HEK293 (cell line): Measurements from ENCODE around the gene WDR20.

Source experiments
- CTCF ChIA-PET: fragments of 350-600 bp; formaldehyde crosslinking; extraction: SDS; loops from one replicate; lab custom pipeline; 2021; ENCODE audit warnings: antibody characterized with exemption; lab: Yijun Ruan, JAX
- POLR2A ChIA-PET: fragments of 300-600 bp; formaldehyde crosslinking; extraction: SDS; loops from one replicate; lab custom pipeline; 2020; ENCODE audit warnings: antibody characterized with exemption, inconsistent platforms; lab: Yijun Ruan, JAX
- H3K27ac ChIP-seq: fragments of 200-500 bp; sonication (Bioruptor generic); 2 replicates; pipeline ENCODE4 v1.5.1; 2014; ENCODE audit warnings: low read depth, low read length, control low read depth, inconsistent platforms; ENCODE audit errors: extremely low read depth
- H3K36me3 ChIP-seq, 2 experiments: fragments of 200-500 bp in 1 of 2; sonication (Bioruptor generic) in 1 of 2; 1 replicate in 1 of 2; 2 replicates in 1 of 2; pipeline ENCODE4 v1.5.1; 2014 to 2017; ENCODE audit warnings: inconsistent platforms in 2 of 2, low read length in 2 of 2; ENCODE audit not compliant: control insufficient read depth in 2 of 2, insufficient read depth in 1 of 2
- H3K4me1 ChIP-seq: fragments of 200-500 bp; sonication (Bioruptor generic); 2 replicates; pipeline ENCODE4 v1.5.1; 2014; ENCODE audit warnings: mild to moderate bottlenecking, low read length, inconsistent platforms; ENCODE audit not compliant: control insufficient read depth, insufficient read depth
- H3K4me3 ChIP-seq: 2 replicates; pipeline ENCODE4 v1.5.1; 2011; ENCODE audit warnings: low read depth, mild to moderate bottlenecking, control low read depth, low read length, moderate library complexity
- H3K9me3 ChIP-seq: fragments of 200-500 bp; sonication (Bioruptor generic); 2 replicates; pipeline ENCODE4 v1.5.1; 2014; ENCODE audit warnings: low read depth, low read length, inconsistent platforms; ENCODE audit not compliant: control insufficient read depth, insufficient read depth
- EGR2 ChIP-seq: fragments of 450-650 bp; formaldehyde crosslinking; IDR thresholded peaks from 2 replicates; pipeline ENCODE4 v1.5.1; 2016; ENCODE audit warnings: low read depth, missing biosample characterization, missing genetic modification characterization
- KLF9 ChIP-seq: fragments of 450-650 bp; formaldehyde crosslinking; IDR thresholded peaks from 2 replicates; pipeline ENCODE4 v1.5.1; 2016; ENCODE audit warnings: missing biosample characterization, missing genetic modification characterization, low read depth
- PATZ1 ChIP-seq: fragments of 450-650 bp; formaldehyde crosslinking; IDR thresholded peaks from 2 replicates; pipeline ENCODE4 v1.5.1; 2016; ENCODE audit warnings: missing biosample characterization, missing genetic modification characterization
- SALL2 ChIP-seq: fragments of 450-650 bp; formaldehyde crosslinking; IDR thresholded peaks from 2 replicates; pipeline ENCODE4 v1.5.0; 2017; ENCODE audit warnings: missing biosample characterization, mild to moderate bottlenecking, missing genetic modification characterization, borderline replicate concordance
- ZBTB1 ChIP-seq: fragments of 450-650 bp; formaldehyde crosslinking; IDR thresholded peaks from 2 replicates; pipeline ENCODE4 v1.5.1; 2016; ENCODE audit warnings: missing biosample characterization, missing genetic modification characterization
- ZFHX2 ChIP-seq: fragments of 450-650 bp; formaldehyde crosslinking; conservative IDR thresholded peaks from 2 replicates; pipeline ENCODE4 v1.5.1; 2016; ENCODE audit warnings: missing biosample characterization, missing genetic modification characterization
- ZNF112 ChIP-seq: fragments of 450-650 bp; formaldehyde crosslinking; IDR thresholded peaks from 2 replicates; pipeline ENCODE4 v1.5.0; 2017; ENCODE audit warnings: missing biosample characterization, missing genetic modification characterization
- ZNF146 ChIP-seq: fragments of 450-650 bp; formaldehyde crosslinking; IDR thresholded peaks from 2 replicates; pipeline ENCODE4 v1.5.1; 2016; ENCODE audit warnings: missing biosample characterization, missing genetic modification characterization
- ZNF157 ChIP-seq: fragments of 450-650 bp; formaldehyde crosslinking; IDR thresholded peaks from 2 replicates; pipeline ENCODE4 v1.5.1; 2016; ENCODE audit warnings: missing biosample characterization, missing genetic modification characterization
- ZNF18 ChIP-seq: fragments of 450-650 bp; formaldehyde crosslinking; IDR thresholded peaks from 2 replicates; pipeline ENCODE4 v1.5.1; 2016; ENCODE audit warnings: missing biosample characterization, missing genetic modification characterization
- ZNF341 ChIP-seq: fragments of 450-650 bp; formaldehyde crosslinking; IDR thresholded peaks from 2 replicates; pipeline ENCODE4; 2016; ENCODE audit warnings: low read depth, missing biosample characterization, missing genetic modification characterization
- ZNF391 ChIP-seq: fragments of 450-650 bp; formaldehyde crosslinking; IDR thresholded peaks from 2 replicates; pipeline ENCODE4 v1.5.1; 2016; ENCODE audit warnings: low read depth, missing biosample characterization, missing genetic modification characterization, borderline replicate concordance
- ZNF416 ChIP-seq: fragments of 450-650 bp; formaldehyde crosslinking; IDR thresholded peaks from 2 replicates; pipeline ENCODE4 v1.5.1; 2016; ENCODE audit warnings: missing biosample characterization, missing genetic modification characterization
- ZNF549 ChIP-seq: fragments of 450-650 bp; IDR thresholded peaks from 2 replicates; pipeline ENCODE4 v1.5.1; 2018; ENCODE audit warnings: missing biosample characterization, missing genetic modification characterization, mild to moderate bottlenecking, inconsistent platforms, moderate library complexity
- ZNF558 ChIP-seq: fragments of 450-650 bp; formaldehyde crosslinking; IDR thresholded peaks from 2 replicates; pipeline ENCODE4 v1.5.1; 2016; ENCODE audit warnings: missing biosample characterization, missing genetic modification characterization
- ZNF600 ChIP-seq: fragments of 450-650 bp; formaldehyde crosslinking; IDR thresholded peaks from 2 replicates; pipeline ENCODE4 v1.5.1; 2016; ENCODE audit warnings: missing biosample characterization, missing genetic modification characterization
- ZNF621 ChIP-seq: fragments of 450-650 bp; formaldehyde crosslinking; IDR thresholded peaks from 2 replicates; pipeline ENCODE4 v1.5.1; 2017; ENCODE audit warnings: missing biosample characterization, missing genetic modification characterization
- ZNF623 ChIP-seq: fragments of 450-650 bp; formaldehyde crosslinking; IDR thresholded peaks from 2 replicates; pipeline ENCODE4 v1.5.1; 2016; ENCODE audit warnings: missing biosample characterization, missing genetic modification characterization
- ZNF664 ChIP-seq: fragments of 450-650 bp; formaldehyde crosslinking; IDR thresholded peaks from 2 replicates; pipeline ENCODE4 v1.5.1; 2016; ENCODE audit warnings: missing biosample characterization, missing genetic modification characterization
- ZNF677 ChIP-seq: fragments of 450-650 bp; IDR thresholded peaks from 2 replicates; pipeline ENCODE4 v1.5.0; 2018; ENCODE audit warnings: missing biosample characterization, mild to moderate bottlenecking, missing genetic modification characterization, moderate library complexity
- ZNF791 ChIP-seq: fragments of 450-650 bp; formaldehyde crosslinking; IDR thresholded peaks from 2 replicates; pipeline ENCODE4 v1.5.1; 2016; ENCODE audit warnings: missing biosample characterization, missing genetic modification characterization
- TF ChIP-seq, protein P1 (sequence below): fragments of 450-650 bp; formaldehyde crosslinking; IDR thresholded peaks from 2 replicates; pipeline ENCODE4 v1.5.1; 2016; ENCODE audit warnings: missing biosample characterization, missing genetic modification characterization

WDR20 gene

DNA sequence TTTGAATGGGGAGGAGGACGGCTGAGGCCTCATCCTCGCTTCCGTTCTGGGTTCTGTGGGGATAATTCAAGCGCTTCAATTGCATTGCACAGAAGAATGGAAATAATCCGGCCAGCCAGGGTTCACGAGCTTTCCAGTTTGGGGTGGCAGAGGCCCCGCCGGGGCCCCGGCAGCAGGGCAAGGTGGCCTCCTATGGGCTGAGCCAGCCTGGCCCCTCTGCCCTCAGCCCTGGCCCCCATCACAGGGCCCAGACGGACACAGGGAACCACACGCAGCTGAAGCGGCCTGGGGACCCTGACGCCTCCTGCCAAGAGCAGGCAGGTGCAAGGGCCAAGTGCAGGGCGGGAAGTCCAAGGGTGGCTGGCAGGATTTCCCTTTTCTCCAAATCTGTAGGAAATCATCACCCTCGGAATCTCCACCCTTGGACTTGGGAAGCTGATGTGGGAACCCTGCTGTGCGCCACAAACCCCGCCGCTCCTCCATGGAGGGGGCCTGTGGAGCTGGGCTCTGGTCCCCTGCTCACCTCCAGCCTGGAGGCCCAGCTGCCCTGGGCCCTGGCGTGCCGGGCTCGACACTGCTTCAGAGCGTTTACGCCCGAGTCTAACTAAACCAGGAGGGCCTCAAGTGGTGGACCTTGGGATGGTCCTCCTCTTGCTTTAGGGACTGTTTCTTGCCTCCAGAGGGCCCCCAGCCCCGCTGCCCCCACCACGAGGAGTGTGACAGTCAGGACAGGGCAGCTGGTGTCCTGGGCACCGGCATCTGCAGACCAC, 86.8 kb downstream of the WDR20 start:
- CTCF ChIA-PET: interaction anchor here (0.6 kb wide), 1 partner anchor 143 kb away, joined by 3 read pairs; no protein-coding TSS in a partner anchor
- H3K4me3 ChIP-seq: no peak overlapping the region
- H3K4me1 ChIP-seq: no peaks in the 10 kb centered on the region
- TF ChIP-seq PATZ1 (tag by site-specific recombination) (no peak), ZBTB1 (tag by site-specific recombination) (no peak), ZNF416 (no peak), ZNF112 (tag by site-specific recombination) (no peak), ZNF623 (no peak), ZNF791 (tag by site-specific recombination) (no peak), ZNF664 (tag by site-specific recombination) (no peak), ZNF549 (tag by site-specific recombination) (no peak), ZNF621 (tag by site-specific recombination) (no peak), ZNF558 (tag by site-specific recombination) (no peak), ZNF146 (no peak), KLF9 (tag by site-specific recombination) (no peak), ZNF157 (tag by site-specific recombination) (no peak), ZNF677 (tag by site-specific recombination) (no peak), ZNF18 (tag by site-specific recombination) (no peak), SALL2 (tag by site-specific recombination) (no peak)
- TF ChIP-seq, protein P1, sequence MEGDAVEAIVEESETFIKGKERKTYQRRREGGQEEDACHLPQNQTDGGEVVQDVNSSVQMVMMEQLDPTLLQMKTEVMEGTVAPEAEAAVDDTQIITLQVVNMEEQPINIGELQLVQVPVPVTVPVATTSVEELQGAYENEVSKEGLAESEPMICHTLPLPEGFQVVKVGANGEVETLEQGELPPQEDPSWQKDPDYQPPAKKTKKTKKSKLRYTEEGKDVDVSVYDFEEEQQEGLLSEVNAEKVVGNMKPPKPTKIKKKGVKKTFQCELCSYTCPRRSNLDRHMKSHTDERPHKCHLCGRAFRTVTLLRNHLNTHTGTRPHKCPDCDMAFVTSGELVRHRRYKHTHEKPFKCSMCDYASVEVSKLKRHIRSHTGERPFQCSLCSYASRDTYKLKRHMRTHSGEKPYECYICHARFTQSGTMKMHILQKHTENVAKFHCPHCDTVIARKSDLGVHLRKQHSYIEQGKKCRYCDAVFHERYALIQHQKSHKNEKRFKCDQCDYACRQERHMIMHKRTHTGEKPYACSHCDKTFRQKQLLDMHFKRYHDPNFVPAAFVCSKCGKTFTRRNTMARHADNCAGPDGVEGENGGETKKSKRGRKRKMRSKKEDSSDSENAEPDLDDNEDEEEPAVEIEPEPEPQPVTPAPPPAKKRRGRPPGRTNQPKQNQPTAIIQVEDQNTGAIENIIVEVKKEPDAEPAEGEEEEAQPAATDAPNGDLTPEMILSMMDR (tag by site-specific recombination): no peak
- peaks cover 0 to 17% of the 10 kb centered on the region in 2 experiments; a peak in 2 of 3 replicates for H3K36me3 ChIP-seq
- POLR2A ChIA-PET: interaction anchor here (0.6 kb wide), 1 partner anchor 82 kb away, joined by 3 read pairs; no protein-coding TSS in a partner anchor
- H3K27ac ChIP-seq: no peak overlapping the region
- H3K9me3 ChIP-seq: no peaks in the 10 kb centered on the region

DNA sequence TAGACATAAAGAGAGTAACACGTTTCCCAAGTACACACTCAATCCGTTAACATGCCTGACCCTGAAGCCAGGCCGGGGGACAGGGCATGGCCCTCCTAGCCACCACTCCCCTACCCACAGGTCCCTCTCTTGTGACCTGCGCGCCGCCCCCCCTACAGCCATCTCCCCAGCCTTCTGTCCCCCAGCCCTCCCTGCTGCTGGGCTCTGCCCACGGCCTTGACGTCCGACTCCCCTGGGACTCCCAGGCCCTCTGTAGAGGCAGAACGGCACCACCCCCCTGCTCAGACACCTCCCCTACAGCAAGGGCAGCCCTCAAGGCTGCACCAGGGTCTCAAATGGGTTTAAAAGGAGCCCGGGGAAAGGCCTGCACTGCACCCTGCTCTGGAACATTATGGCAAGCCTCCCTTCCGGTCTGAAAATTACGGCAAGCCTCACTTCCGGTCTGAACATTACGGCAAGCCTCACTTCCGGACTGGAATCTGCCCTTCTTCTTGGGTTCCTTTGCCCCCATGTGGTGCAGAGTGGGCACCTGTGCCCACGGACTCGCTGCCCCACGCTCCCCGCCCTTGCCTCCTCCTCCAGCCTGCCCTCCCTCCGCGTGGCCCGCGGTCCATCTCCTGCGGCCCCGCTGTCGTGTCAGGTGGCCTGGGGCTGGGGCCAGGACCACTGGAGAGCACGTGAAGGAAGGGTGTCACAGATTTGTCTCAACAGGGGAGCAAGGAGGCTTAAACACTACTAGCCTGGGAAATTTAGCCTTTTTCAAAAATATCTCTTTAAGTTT, 87.7 kb downstream of the WDR20 start:
- ChIA-PET CTCF (interaction anchor here (0.6 kb wide), 1 partner anchor 144 kb away, joined by 3 read pairs; no protein-coding TSS in a partner anchor), POLR2A (interaction anchor here (0.6 kb wide), 1 partner anchor 81 kb away, joined by 3 read pairs; no protein-coding TSS in a partner anchor)
- Histone ChIP-seq H3K27ac (no peak overlapping the region), H3K4me3 (no peak overlapping the region), H3K36me3 (peaks cover 0 to 22% of the 10 kb centered on the region in 2 experiments; a peak in 2 of 3 replicates), H3K9me3 (no peaks in the 10 kb centered on the region), H3K4me1 (no peaks in the 10 kb centered on the region)
- TF ChIP-seq ZNF391 (tag by site-specific recombination): no peak
- peak; percentile 85 for TF ChIP-seq ZNF600 (tag by site-specific recombination)
- TF ChIP-seq EGR2: 0 out of 2 replicates have a peak, but pooled peaks have one; percentile 23
- TF ChIP-seq ZNF341 (tag by site-specific recombination): 0 out of 2 replicates have a peak, but pooled peaks have one; percentile 32
- TF ChIP-seq ZFHX2 (tag by site-specific recombination): peak; percentile 37
